OCI-LY3 (cell line): Measurements from ENCODE around the gene DENND4B.

Experiments used
- EZH2phosphoT487 ChIP-seq: fragments of 200-600 bp; shearing (Covaris generic); IDR thresholded peaks from 2 replicates; pipeline ENCODE4 v1.6.1; 2018; ENCODE audit warnings: antibody characterized with exemption, mixed run types, low read depth
- TF ChIP-seq, protein P1 (sequence below): fragments of 200-600, 300-600 bp; sonication (generic); IDR thresholded peaks from 2 replicates; pipeline ENCODE4 v1.5.1; 2014; ENCODE audit warnings: antibody characterized with exemption, low read length, low read depth

DNA sequence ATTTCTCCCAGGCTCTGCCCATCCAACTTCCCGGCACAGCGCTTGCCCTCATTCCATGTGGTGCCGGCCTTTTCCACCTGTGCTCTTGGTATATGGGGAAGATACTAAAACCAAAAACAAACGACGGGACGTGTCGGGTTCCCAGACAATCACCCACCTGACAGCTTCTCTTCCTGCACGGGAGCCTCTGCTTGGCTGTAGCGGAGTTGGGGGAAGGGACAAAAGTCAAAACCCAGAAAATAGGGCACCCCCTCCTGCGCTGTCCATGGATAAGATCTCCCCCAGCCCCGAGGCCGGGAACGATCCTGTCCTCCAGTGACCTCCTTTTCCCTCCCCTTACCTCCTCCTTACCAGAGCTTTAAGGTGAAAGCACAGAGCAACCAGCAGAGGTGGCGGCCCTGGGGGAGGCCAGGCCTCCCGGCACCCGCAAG is 30.3 kb upstream of the DENND4B start:
- TF ChIP-seq, protein P1, sequence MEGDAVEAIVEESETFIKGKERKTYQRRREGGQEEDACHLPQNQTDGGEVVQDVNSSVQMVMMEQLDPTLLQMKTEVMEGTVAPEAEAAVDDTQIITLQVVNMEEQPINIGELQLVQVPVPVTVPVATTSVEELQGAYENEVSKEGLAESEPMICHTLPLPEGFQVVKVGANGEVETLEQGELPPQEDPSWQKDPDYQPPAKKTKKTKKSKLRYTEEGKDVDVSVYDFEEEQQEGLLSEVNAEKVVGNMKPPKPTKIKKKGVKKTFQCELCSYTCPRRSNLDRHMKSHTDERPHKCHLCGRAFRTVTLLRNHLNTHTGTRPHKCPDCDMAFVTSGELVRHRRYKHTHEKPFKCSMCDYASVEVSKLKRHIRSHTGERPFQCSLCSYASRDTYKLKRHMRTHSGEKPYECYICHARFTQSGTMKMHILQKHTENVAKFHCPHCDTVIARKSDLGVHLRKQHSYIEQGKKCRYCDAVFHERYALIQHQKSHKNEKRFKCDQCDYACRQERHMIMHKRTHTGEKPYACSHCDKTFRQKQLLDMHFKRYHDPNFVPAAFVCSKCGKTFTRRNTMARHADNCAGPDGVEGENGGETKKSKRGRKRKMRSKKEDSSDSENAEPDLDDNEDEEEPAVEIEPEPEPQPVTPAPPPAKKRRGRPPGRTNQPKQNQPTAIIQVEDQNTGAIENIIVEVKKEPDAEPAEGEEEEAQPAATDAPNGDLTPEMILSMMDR, result no peak
- TF ChIP-seq EZH2phosphoT487, result no peak
